Loucy (cell line): ENCODE data around the gene CTNNB1.

Source experiments
- H2AFZ ChIP-seq: fragments of 200-600 bp; sonication (generic); 2 replicates; pipeline ENCODE4 v1.6.0; 2016; ENCODE audit warnings: antibody characterized with exemption, mild to moderate bottlenecking, low read length, moderate library complexity
- H3F3A ChIP-seq: fragments of 200-600 bp; 2 replicates; pipeline ENCODE4 v1.6.0; 2016; ENCODE audit warnings: antibody characterized with exemption, low read depth, mild to moderate bottlenecking
- H3K27me3 ChIP-seq: fragments of 200-600 bp; sonication (generic); 2 replicates; pipeline ENCODE4 v1.6.1; 2014; ENCODE audit warnings: low read length, mild to moderate bottlenecking; ENCODE audit not compliant: insufficient read depth, poor library complexity, severe bottlenecking
- H3K36me3 ChIP-seq: fragments of 200-600 bp; sonication (generic); 2 replicates; pipeline ENCODE4 v1.6.1; 2016; ENCODE audit warnings: low read length; ENCODE audit not compliant: insufficient read depth
- H3K4me1 ChIP-seq: fragments of 200-600 bp; sonication (generic); 2 replicates; pipeline ENCODE4 v1.5.1; 2014; ENCODE audit warnings: low read length, mild to moderate bottlenecking; ENCODE audit not compliant: insufficient read depth, poor library complexity, severe bottlenecking
- H3K4me2 ChIP-seq: fragments of 200-600 bp; sonication (generic); 2 replicates; pipeline ENCODE4 v1.6.0; 2014; ENCODE audit warnings: antibody characterized with exemption, low read length, low read depth, mild to moderate bottlenecking; ENCODE audit not compliant: poor library complexity, severe bottlenecking
- H3K4me3 ChIP-seq: fragments of 200-600 bp; sonication (generic); 2 replicates; pipeline ENCODE4 v1.5.1; 2014; ENCODE audit warnings: low read length, mild to moderate bottlenecking, mixed read lengths; ENCODE audit not compliant: poor library complexity, severe bottlenecking
- H3K79me2 ChIP-seq: fragments of 200-600 bp; sonication (generic); 2 replicates; pipeline ENCODE4 v1.6.1; 2014; ENCODE audit warnings: low read length; ENCODE audit not compliant: insufficient read depth
- H3K9ac ChIP-seq: fragments of 200-600 bp; sonication (generic); 2 replicates; pipeline ENCODE4 v1.6.0; 2014; ENCODE audit warnings: mild to moderate bottlenecking, low read depth, low read length, moderate library complexity; ENCODE audit not compliant: poor library complexity, severe bottlenecking
- H3K9me2 ChIP-seq: fragments of 200-600 bp; sonication (generic); replicated peaks from 2 replicates; pipeline ENCODE4 v1.6.1; 2016; ENCODE audit warnings: low read depth, low read length, mixed read lengths
- H3K9me3 ChIP-seq: fragments of 200-600 bp; sonication (generic); 2 replicates; pipeline ENCODE4 v1.6.1; 2014; ENCODE audit warnings: mild to moderate bottlenecking, antibody characterized with exemption, low read length, low read depth; ENCODE audit not compliant: insufficient read depth
- H4K20me1 ChIP-seq: fragments of 200-600 bp; sonication (generic); 2 replicates; pipeline ENCODE4 v1.6.0; 2014; ENCODE audit warnings: antibody characterized with exemption, low read length, mild to moderate bottlenecking; ENCODE audit not compliant: insufficient read depth, poor library complexity, severe bottlenecking
- CTCF ChIP-seq: fragments of 200-600 bp; sonication (generic); conservative IDR thresholded peaks from 2 replicates; pipeline ENCODE4 v1.5.1; 2014; ENCODE audit warnings: mild to moderate bottlenecking, antibody characterized with exemption, low read length
- EZH2phosphoT487 ChIP-seq: fragments of 200-600 bp; IDR thresholded peaks from 2 replicates; pipeline ENCODE4 v1.6.1; 2018; ENCODE audit warnings: antibody characterized with exemption, mild to moderate bottlenecking, moderate library complexity, borderline replicate concordance

CTNNB1 gene

GRCh38 chr3:41223691-41224090, 24.4 kb downstream of the CTNNB1 start:
- H3K79me2 ChIP-seq: peaks cover 87% of the 10 kb centered on the region
- H3F3A ChIP-seq: no peaks in the 10 kb centered on the region
- H3K9ac ChIP-seq: no peak overlapping the region
- peaks cover 51% of the 10 kb centered on the region for H3K36me3 ChIP-seq
- TF ChIP-seq EZH2phosphoT487: no peak
- TF ChIP-seq CTCF: no peak
- H3K9me2 ChIP-seq: no peaks in the 10 kb centered on the region
- peaks cover 9% of the 10 kb centered on the region for H3K4me1 ChIP-seq
- H4K20me1 ChIP-seq: peaks cover 63% of the 10 kb centered on the region
- H3K4me2 ChIP-seq: no peak overlapping the region
- no peaks in the 10 kb centered on the region for H3K9me3 ChIP-seq
- H3K27me3 ChIP-seq: no peaks in the 10 kb centered on the region
- H3K4me3 ChIP-seq: no peak overlapping the region
- H2AFZ ChIP-seq: no peak overlapping the region

GRCh38 chr3:41224120-41224806, 25.0 kb downstream of the CTNNB1 start:
- Histone ChIP-seq H3K36me3 (peaks cover 56% of the 10 kb centered on the region), H3K79me2 (peaks cover 86% of the 10 kb centered on the region), H3F3A (no peaks in the 10 kb centered on the region), H3K4me2 (no peak overlapping the region), H3K9me2 (no peaks in the 10 kb centered on the region), H3K9ac (no peak overlapping the region), H3K4me1 (peaks cover 3% of the 10 kb centered on the region), H3K27me3 (no peaks in the 10 kb centered on the region), H2AFZ (no peak overlapping the region), H4K20me1 (peaks cover 62% of the 10 kb centered on the region), H3K9me3 (no peaks in the 10 kb centered on the region), H3K4me3 (no peak overlapping the region)
- TF ChIP-seq EZH2phosphoT487: no peak
- TF ChIP-seq CTCF: no peak

GRCh38 chr3:41234823-41235721, 35.8 kb downstream of the CTNNB1 start:
- Histone ChIP-seq H3K9me3 (no peaks in the 10 kb centered on the region), H3K4me1 (no peaks in the 10 kb centered on the region), H3K9me2 (no peaks in the 10 kb centered on the region), H3K27me3 (no peaks in the 10 kb centered on the region), H3F3A (no peaks in the 10 kb centered on the region), H3K4me2 (no peak overlapping the region), H3K36me3 (peaks cover 97% of the 10 kb centered on the region), H3K79me2 (peaks cover 7% of the 10 kb centered on the region), H3K9ac (no peak overlapping the region), H3K4me3 (no peak overlapping the region), H2AFZ (no peak overlapping the region), H4K20me1 (peaks cover 23% of the 10 kb centered on the region)
- no peak for TF ChIP-seq EZH2phosphoT487
- TF ChIP-seq CTCF: no peak
